HAP-1 (cell line): Measurements from ENCODE around the gene UROC1.
"Not testable (repeated sequence)": the region's sequence is repeated elsewhere in the genome, so short reads cannot be mapped to it uniquely, and the experiment has no call there.

Source experiments
- DNase-seq, 2 experiments: peaks; one replicate each; pipeline ENCODE4 v3.0.0-alpha.2; 2016 to 2020; ENCODE audit warnings: low spot score in 2 of 2
- H3K27me3 ChIP-seq: fragments of 250-450 bp; sonication (Bioruptor Pico); 2 replicates; pipeline ENCODE4 v1.5.1; 2020; ENCODE audit warnings: low read depth, mild to moderate bottlenecking, moderate library complexity
- H3K36me3 ChIP-seq: fragments of 250-450 bp; sonication (Bioruptor Pico); replicated peaks from 2 replicates; pipeline ENCODE4 v1.5.1; 2020; ENCODE audit warnings: mild to moderate bottlenecking
- H3K4me1 ChIP-seq: fragments of 250-450 bp; sonication (Bioruptor Pico); 2 replicates; pipeline ENCODE4 v1.5.1; 2020; ENCODE audit warnings: mild to moderate bottlenecking
- H3K4me3 ChIP-seq: fragments of 250-450 bp; sonication (Bioruptor Pico); 2 replicates; pipeline ENCODE4 v1.5.1; 2020; ENCODE audit warnings: mild to moderate bottlenecking, moderate library complexity
- H3K9me3 ChIP-seq: fragments of 250-450 bp; sonication (Bioruptor Pico); 2 replicates; pipeline ENCODE4 v1.5.1; 2020; ENCODE audit warnings: mild to moderate bottlenecking, moderate library complexity
- in situ Hi-C: fragments of 300-500 bp; cut with MboI; formaldehyde crosslinking; loops from 3 replicates; pipeline ENCODE4 v1.14.3; 2020; ENCODE audit warnings: low sequenced_read_pairs, inconsistent platforms, mixed read lengths

The UROC1 gene

DNA sequence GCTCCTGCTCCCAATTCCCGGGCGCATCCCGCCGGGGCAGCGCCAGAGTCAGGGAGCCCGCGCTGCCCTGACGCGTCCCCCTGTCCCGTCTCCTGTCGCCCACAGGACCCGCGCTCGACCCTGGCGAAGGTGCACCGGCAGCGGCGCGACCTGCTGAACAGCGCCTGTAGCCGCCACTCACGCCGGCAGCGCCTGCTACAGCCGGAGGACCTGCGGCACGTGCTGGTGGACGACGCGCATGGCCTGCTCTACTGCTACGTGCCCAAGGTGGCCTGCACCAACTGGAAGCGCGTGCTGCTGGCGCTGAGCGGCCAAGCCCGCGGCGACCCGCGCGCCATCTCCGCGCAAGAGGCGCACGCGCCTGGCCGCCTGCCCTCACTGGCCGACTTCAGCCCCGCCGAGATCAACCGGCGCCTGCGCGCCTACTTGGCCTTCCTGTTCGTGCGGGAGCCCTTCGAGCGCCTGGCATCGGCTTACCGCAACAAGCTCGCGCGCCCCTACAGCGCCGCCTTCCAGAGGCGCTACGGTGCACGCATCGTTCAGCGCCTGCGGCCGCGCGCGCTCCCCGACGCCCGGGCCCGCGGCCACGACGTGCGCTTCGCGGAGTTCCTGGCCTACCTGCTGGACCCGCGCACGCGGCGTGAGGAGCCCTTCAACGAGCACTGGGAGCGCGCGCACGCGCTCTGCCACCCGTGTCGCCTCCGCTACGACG lies 24.2 kb upstream of the UROC1 start:
- Histone ChIP-seq H3K36me3 (no peaks in the 10 kb centered on the region), H3K4me3 (no peak overlapping the region), H3K4me1 (no peaks in the 10 kb centered on the region), H3K27me3 (no peaks in the 10 kb centered on the region), H3K9me3 (no peaks in the 10 kb centered on the region)
- in situ Hi-C loops, result no loop called here
- peak in 1 of 2 experiments; percentile 4 for DNase-seq

DNA sequence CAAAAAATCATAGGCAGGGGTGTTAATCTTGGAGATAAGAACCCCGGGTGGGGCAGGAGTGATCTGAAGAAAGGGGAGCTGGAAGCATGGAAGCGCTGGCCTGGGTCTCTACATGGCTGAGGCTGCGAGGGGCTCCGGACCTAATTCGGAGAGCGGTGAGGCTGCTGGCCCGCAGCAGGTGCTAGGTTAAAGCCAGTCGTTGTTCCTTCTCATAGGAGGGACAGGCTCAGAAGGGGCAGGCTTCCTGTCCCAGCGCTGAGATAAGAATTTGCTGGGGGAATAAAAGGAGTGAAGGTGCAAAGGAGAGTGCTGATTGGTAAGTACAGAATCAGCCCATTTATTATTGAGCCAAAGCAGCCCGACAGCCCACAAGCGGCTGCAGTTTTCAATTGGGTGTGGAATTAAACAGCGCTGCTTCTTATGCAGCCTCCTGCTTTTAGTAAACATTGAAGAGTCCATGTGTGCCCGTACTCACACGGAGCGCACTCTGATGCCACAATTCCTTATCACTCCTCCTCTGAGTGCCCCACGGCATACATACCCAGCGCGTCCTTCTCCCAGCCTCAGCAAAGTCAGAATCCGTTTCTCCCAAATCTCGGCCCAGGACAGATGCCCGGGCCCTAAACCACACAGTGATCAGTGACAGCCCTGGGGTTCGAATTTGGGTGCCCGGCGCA lies 23.5 kb upstream of the UROC1 start:
- peak in 1 of 2 experiments; percentile 5 for DNase-seq
- Histone ChIP-seq H3K9me3 (no peaks in the 10 kb centered on the region), H3K36me3 (no peaks in the 10 kb centered on the region), H3K4me1 (no peaks in the 10 kb centered on the region), H3K27me3 (no peaks in the 10 kb centered on the region), H3K4me3 (no peak overlapping the region)
- in situ Hi-C loops, result no loop called here

- in situ Hi-C loops, result no loop called here
- peak in 1 of 2 experiments; percentile 4 for DNase-seq
- Histone ChIP-seq H3K4me3 (no peak overlapping the region), H3K36me3 (no peaks in the 10 kb centered on the region), H3K27me3 (no peaks in the 10 kb centered on the region), H3K4me1 (no peaks in the 10 kb centered on the region), H3K9me3 (no peaks in the 10 kb centered on the region)
Measured at GRCh38 chr3:126540342-126540849, 22.8 kb upstream of the UROC1 start.

DNA sequence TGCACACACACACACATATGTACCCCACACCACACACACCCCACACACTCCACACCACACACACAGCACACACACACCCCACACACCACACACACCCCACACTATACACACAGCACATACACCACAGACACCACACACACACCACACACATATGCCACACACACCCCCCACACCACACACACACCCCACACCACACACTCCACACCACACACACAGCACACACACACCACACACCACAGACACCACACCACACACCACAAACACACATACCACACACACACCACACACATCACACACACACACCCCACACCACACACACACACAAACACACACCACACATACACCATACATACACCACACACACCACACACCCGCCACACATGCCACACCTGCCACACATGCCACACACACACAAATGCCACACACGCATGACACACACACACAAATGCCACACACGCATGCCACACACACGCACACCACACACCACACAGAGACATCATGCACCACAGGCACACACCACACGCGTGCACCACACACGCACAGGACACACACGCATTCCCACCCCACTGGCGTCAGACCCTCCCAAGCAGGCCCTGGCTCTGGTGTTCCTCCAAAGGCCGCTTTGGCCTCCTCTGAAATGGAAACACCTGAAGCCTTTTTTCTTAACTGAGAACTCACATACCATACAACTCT lies 22.1 kb upstream of the UROC1 start:
- Histone ChIP-seq H3K4me1 (no peaks in the 10 kb centered on the region), H3K36me3 (no peaks in the 10 kb centered on the region), H3K9me3 (no peaks in the 10 kb centered on the region), H3K27me3 (no peaks in the 10 kb centered on the region), H3K4me3 (no peak overlapping the region)
- in situ Hi-C loops, result no loop called here
- DNase-seq, result peak in 1 of 2 experiments; percentile 0

- no peaks in the 10 kb centered on the region for H3K4me1 ChIP-seq
- H3K27me3 ChIP-seq, result no peaks in the 10 kb centered on the region
- in situ Hi-C loops, result no loop called here
- no peaks in the 10 kb centered on the region for H3K36me3 ChIP-seq
- no peak for DNase-seq
- H3K4me3 ChIP-seq, result no peak overlapping the region
- H3K9me3 ChIP-seq, result no peaks in the 10 kb centered on the region
Measured at GRCh38 chr3:126538966-126539365, 21.4 kb upstream of the UROC1 start.

GRCh38 chr3:126538316-126538715 lies 20.7 kb upstream of the UROC1 start:
- Histone ChIP-seq H3K27me3 (peaks cover under 1% of the 10 kb centered on the region; the same call in 1 of the 2 replicates), H3K9me3 (no peaks in the 10 kb centered on the region), H3K4me1 (no peaks in the 10 kb centered on the region), H3K36me3 (no peaks in the 10 kb centered on the region), H3K4me3 (no peak overlapping the region)
- no peak for DNase-seq
- in situ Hi-C loops, result no loop called here

DNA sequence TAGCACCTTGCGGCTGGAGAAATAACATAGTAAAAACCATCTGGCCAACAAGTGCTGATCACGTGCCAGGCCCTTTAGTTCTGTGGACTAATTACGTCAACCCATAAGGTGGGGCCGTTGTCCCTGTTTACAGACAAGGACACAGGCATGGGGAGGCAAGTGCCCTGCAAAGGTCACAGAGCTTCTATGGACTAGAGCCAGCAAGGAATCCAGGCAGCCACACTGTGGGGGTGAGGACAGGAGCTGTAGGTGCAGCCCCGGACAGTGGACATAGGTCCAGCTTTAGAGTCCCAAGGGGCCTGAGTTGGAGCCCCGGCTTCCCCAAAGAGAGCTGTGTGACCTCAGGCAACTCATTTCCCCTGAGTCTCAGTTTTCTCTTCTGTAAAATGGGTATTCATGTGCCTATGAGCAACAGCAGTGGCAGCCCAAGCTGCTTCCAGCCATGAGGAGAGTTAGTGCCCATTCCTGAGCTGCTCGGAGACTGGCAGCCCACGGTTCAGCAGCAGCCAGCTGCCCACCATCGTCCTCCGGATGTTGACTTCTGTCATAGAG lies 20.2 kb upstream of the UROC1 start:
- H3K27me3 ChIP-seq, result peaks cover 5% of the 10 kb centered on the region
- in situ Hi-C loops, result no loop called here
- H3K4me3 ChIP-seq, result no peak overlapping the region
- H3K9me3 ChIP-seq, result no peaks in the 10 kb centered on the region
- no peaks in the 10 kb centered on the region for H3K36me3 ChIP-seq
- no peaks in the 10 kb centered on the region for H3K4me1 ChIP-seq
- no peak for DNase-seq

DNA sequence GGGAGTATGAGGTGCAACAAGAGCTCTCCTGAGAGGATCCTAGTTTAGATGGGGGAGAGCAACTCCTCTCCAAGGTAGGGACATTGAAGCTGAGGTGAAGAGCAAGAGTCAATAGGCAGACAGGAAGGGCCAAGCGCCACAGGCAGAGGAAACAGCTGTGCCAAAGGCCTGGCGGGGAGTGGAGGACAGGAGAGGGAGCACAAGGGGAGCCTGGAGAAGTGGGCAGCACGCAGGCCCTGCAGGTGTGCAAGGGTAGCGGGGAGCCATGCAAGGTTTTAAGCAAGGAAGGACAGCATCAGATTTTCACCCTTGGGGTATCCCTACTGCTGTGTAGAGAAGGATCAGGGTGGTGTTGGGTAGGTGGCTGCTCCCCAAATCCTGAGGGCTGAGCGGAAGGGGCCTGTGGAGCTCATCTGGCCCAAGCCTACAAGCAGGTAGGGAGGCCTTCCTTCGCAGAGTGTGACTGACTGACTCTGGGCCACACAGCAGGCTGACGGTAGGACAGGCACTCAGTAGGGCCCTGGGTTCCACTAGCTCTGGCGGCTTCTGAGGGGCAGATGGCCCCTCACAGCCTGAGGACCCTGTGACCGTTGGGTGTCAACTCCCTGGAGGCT lies 19.6 kb upstream of the UROC1 start:
- no peak overlapping the region for H3K4me3 ChIP-seq
- H3K9me3 ChIP-seq, result no peaks in the 10 kb centered on the region
- no peaks in the 10 kb centered on the region for H3K36me3 ChIP-seq
- H3K4me1 ChIP-seq, result no peaks in the 10 kb centered on the region
- no peak for DNase-seq
- in situ Hi-C loops, result no loop called here
- H3K27me3 ChIP-seq, result peaks cover 11% of the 10 kb centered on the region

GRCh38 chr3:126536126-126536525 lies 18.6 kb upstream of the UROC1 start:
- no peak overlapping the region for H3K4me3 ChIP-seq
- H3K4me1 ChIP-seq, result no peaks in the 10 kb centered on the region
- no peaks in the 10 kb centered on the region for H3K9me3 ChIP-seq
- no peak for DNase-seq
- H3K36me3 ChIP-seq, result no peaks in the 10 kb centered on the region
- peaks cover 19% of the 10 kb centered on the region for H3K27me3 ChIP-seq
- in situ Hi-C loops, result no loop called here

DNA sequence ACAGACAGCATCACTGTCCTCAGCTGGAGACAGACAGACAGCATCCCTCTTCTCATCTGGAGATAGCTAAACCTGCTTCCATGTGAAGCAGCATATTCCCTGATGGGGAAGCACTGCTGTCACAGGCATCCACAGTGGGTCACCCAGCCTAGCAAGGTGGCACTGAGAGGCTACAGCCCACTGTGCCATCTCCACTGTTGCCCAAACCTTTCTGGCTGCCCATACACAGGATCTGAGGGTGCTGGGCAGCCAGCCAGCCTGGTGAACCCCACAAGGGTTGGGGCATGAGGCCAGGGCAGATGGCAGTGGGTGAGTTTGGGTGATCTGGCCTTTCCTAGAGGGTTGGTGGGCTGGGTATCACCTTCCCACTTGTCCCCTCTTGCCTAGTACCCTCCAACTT lies 18.1 kb upstream of the UROC1 start:
- no peak for DNase-seq
- Histone ChIP-seq H3K4me1 (no peaks in the 10 kb centered on the region), H3K27me3 (peaks cover 19% of the 10 kb centered on the region), H3K9me3 (no peaks in the 10 kb centered on the region), H3K36me3 (no peaks in the 10 kb centered on the region), H3K4me3 (no peak overlapping the region)
- in situ Hi-C loops, result no loop called here

DNA sequence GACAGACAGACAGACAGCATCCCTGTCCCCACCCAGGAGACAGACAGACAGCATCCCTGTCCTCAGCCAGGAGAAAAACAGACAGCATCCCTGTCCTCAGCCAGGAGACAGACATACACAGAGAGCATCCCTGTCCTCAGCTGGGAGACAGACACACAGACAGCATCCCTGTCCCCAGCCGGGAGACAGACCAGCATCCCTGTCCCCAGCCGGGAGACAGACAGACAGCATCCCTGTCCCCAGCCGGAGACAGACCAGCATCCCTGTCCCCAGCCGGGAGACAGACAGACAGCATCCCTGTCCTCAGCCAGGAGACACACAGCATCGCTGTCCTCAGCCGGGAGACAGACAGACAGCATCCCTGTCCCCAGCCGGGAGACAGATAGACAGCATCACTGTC lies 17.1 kb upstream of the UROC1 start:
- not testable (repeated sequence) for DNase-seq, H3K36me3 ChIP-seq

DNA sequence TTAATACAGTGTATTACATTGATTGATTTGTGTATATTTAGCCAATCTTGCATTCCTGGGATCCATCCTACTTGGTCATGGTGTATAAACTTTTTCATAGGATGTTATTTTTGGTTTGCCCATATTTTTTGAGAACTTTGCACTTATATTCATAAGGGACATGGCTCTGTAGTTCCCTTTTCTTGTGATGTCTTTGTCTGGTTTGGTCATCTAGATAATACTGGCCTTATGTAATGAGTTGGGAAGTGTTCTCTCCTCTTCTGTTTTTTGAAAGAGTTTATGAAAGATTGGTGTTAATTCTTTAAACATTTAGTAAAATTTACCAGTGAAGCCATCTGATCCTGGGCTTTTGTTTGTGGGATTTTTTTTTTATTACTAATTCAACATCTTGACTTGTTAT lies 15.9 kb upstream of the UROC1 start:
- Histone ChIP-seq H3K9me3 (no peaks in the 10 kb centered on the region), H3K4me1 (no peaks in the 10 kb centered on the region), H3K36me3 (no peaks in the 10 kb centered on the region), H3K4me3 (no peak overlapping the region), H3K27me3 (peaks cover 19% of the 10 kb centered on the region)
- in situ Hi-C loops, result no loop called here
- no peak for DNase-seq

More for the DNA sequence above, 17.1 kb upstream of the UROC1 start:
- H3K4me1 ChIP-seq, H3K4me3 ChIP-seq, H3K9me3 ChIP-seq, in situ Hi-C loops: not testable (repeated sequence)
- H3K27me3 ChIP-seq, result peaks cover 19% of the 10 kb centered on the region

- H3K9me3 ChIP-seq, result no peaks in the 10 kb centered on the region
- H3K36me3 ChIP-seq, result no peaks in the 10 kb centered on the region
- no peaks in the 10 kb centered on the region for H3K4me1 ChIP-seq
- H3K4me3 ChIP-seq, result no peak overlapping the region
- DNase-seq, result no peak
- in situ Hi-C loops, result no loop called here
- H3K27me3 ChIP-seq, result peaks cover 19% of the 10 kb centered on the region
Measured at GRCh38 chr3:126531051-126531330, 13.4 kb upstream of the UROC1 start.
